Measurements from ENCODE around the gene NKX6-2. TPM values are rescaled to one million over a fixed set of nuclear protein-coding genes. Genes with fewer than 3 reads are reported as not detected.
A peak's percentile ranks its signal among the peaks of the same experiment; 100 is the strongest.
"Not testable (repeated sequence)": the region's sequence is repeated elsewhere in the genome, so short reads cannot be mapped to it uniquely, and the experiment has no call there.

NKX6-2 gene
- total RNA-seq, 1 donor from 2014 or later: not detected

- H3K9me3 Mint-ChIP-seq (ENCODE audit: unreplicated experiment): no peaks in the 10 kb centered on the region
- Histone ChIP-seq H3K4me3 (ENCODE audit: insufficient read depth, low read depth, low read length) (peak overlapping the region; percentile 40), H3K36me3 (ENCODE audit: insufficient read depth, low read length) (no peaks in the 10 kb centered on the region), H3K27ac (ENCODE audit: low read depth, low read length) (peak overlapping the region; percentile 87), H3K9ac (ENCODE audit: low read length) (peak overlapping the region; percentile 58), H2AFZ (ENCODE audit: low read depth, low read length) (no peak overlapping the region), H3K4me1 (ENCODE audit: insufficient read depth, low read length) (peaks cover 28% of the 10 kb centered on the region), H3K79me2 (ENCODE audit: insufficient read depth, low read length) (no peaks in the 10 kb centered on the region), H3K4me2 (ENCODE audit: low read length) (peak overlapping the region; percentile 84), H3K27me3 (ENCODE audit: insufficient read depth, low read length) (no peaks in the 10 kb centered on the region), H4K20me1 (ENCODE audit: insufficient read depth, low read length) (peaks cover 26% of the 10 kb centered on the region), H3K9me3 (ENCODE audit: insufficient read depth, low read depth, low read length) (no peaks in the 10 kb centered on the region)
- peak overlapping the region; percentile 8 for H3K4me3 Mint-ChIP-seq (ENCODE audit: unreplicated experiment)
- peaks cover 11% of the 10 kb centered on the region for H3K36me3 Mint-ChIP-seq (ENCODE audit: low read depth, unreplicated experiment)
- no peaks in the 10 kb centered on the region for H3K27me3 Mint-ChIP-seq (ENCODE audit: low read depth, unreplicated experiment)
- peak; percentile 64 for DNase-seq (ENCODE audit: low read depth)
- peaks cover 18% of the 10 kb centered on the region for H3K4me1 Mint-ChIP-seq (ENCODE audit: low read depth, unreplicated experiment)
- TF ChIP-seq CTCF (IDR thresholded peaks at IDR 0.05; ENCODE audit: insufficient read depth, low read depth, low read length) (no peak), EZH2 (IDR thresholded peaks at IDR 0.05; ENCODE audit: insufficient read depth, low read length) (no peak)
- no peak for FAIRE-seq
- peak overlapping the region; percentile 66 for H3K27ac Mint-ChIP-seq (ENCODE audit: unreplicated experiment)
Observed at GRCh38 chr10:132743925-132744490, 41.9 kb downstream of the NKX6-2 start.

- H3K79me2 ChIP-seq (ENCODE audit: insufficient read depth, low read length); H3K36me3 ChIP-seq (ENCODE audit: insufficient read depth, low read length); H3K27me3 Mint-ChIP-seq (ENCODE audit: low read depth, unreplicated experiment); H3K4me3 Mint-ChIP-seq (ENCODE audit: unreplicated experiment); H3K27me3 ChIP-seq (ENCODE audit: insufficient read depth, low read length); FAIRE-seq; H3K9me3 ChIP-seq (ENCODE audit: insufficient read depth, low read depth, low read length); H3K9me3 Mint-ChIP-seq (ENCODE audit: unreplicated experiment): not testable (repeated sequence)
- peak overlapping the region; percentile 58 for H3K9ac ChIP-seq (ENCODE audit: low read length)
- H3K27ac ChIP-seq (ENCODE audit: low read depth, low read length): peak overlapping the region; percentile 87
- H2AFZ ChIP-seq (ENCODE audit: low read depth, low read length): peak overlapping the region; percentile 16
- H3K4me1 Mint-ChIP-seq (ENCODE audit: low read depth, unreplicated experiment): peaks cover 18% of the 10 kb centered on the region
- peak; percentile 86 for DNase-seq (ENCODE audit: low read depth)
- H3K4me1 ChIP-seq (ENCODE audit: insufficient read depth, low read length): peaks cover 28% of the 10 kb centered on the region
- peak overlapping the region; percentile 84 for H3K4me2 ChIP-seq (ENCODE audit: low read length)
- H3K4me3 ChIP-seq (ENCODE audit: insufficient read depth, low read depth, low read length): peak overlapping the region; percentile 40
- H3K36me3 Mint-ChIP-seq (ENCODE audit: low read depth, unreplicated experiment): peaks cover 11% of the 10 kb centered on the region
- peak overlapping the region; percentile 66 for H3K27ac Mint-ChIP-seq (ENCODE audit: unreplicated experiment)
- peaks cover 26% of the 10 kb centered on the region for H4K20me1 ChIP-seq (ENCODE audit: insufficient read depth, low read length)
Observed at GRCh38 chr10:132743196-132743924, 42.6 kb downstream of the NKX6-2 start.

- Histone ChIP-seq H3K4me3 (ENCODE audit: insufficient read depth, low read depth, low read length) (no peak overlapping the region), H3K4me2 (ENCODE audit: low read length) (peak overlapping the region; percentile 51), H3K4me1 (ENCODE audit: insufficient read depth, low read length) (peaks cover 28% of the 10 kb centered on the region), H3K36me3 (ENCODE audit: insufficient read depth, low read length) (no peaks in the 10 kb centered on the region), H3K9me3 (ENCODE audit: insufficient read depth, low read depth, low read length) (no peaks in the 10 kb centered on the region), H3K27ac (ENCODE audit: low read depth, low read length) (no peak overlapping the region), H4K20me1 (ENCODE audit: insufficient read depth, low read length) (peaks cover 26% of the 10 kb centered on the region), H3K27me3 (ENCODE audit: insufficient read depth, low read length) (no peaks in the 10 kb centered on the region), H2AFZ (ENCODE audit: low read depth, low read length) (no peak overlapping the region), H3K9ac (ENCODE audit: low read length) (peak overlapping the region; percentile 22), H3K79me2 (ENCODE audit: insufficient read depth, low read length) (no peaks in the 10 kb centered on the region)
- Mint-ChIP-seq H3K36me3 (ENCODE audit: low read depth, unreplicated experiment) (peaks cover 11% of the 10 kb centered on the region), H3K9me3 (ENCODE audit: unreplicated experiment) (no peaks in the 10 kb centered on the region), H3K27ac (ENCODE audit: unreplicated experiment) (no peak overlapping the region), H3K4me1 (ENCODE audit: low read depth, unreplicated experiment) (peaks cover 16% of the 10 kb centered on the region), H3K27me3 (ENCODE audit: low read depth, unreplicated experiment) (no peaks in the 10 kb centered on the region), H3K4me3 (ENCODE audit: unreplicated experiment) (no peak overlapping the region)
- DNase-seq (ENCODE audit: low read depth) (no peak), FAIRE-seq (no peak)
- TF ChIP-seq CTCF (IDR thresholded peaks at IDR 0.05; ENCODE audit: insufficient read depth, low read depth, low read length) (no peak), EZH2 (IDR thresholded peaks at IDR 0.05; ENCODE audit: insufficient read depth, low read length) (no peak)
Observed at GRCh38 chr10:132742837-132743194, 43.1 kb downstream of the NKX6-2 start.
